SK-N-SH (cell line): ENCODE results near the gene KCNN1.

ENCODE experiments used
- CTCF ChIP-seq: fragments of 200-600 bp; sonication (generic); IDR thresholded peaks from 2 replicates; pipeline ENCODE4 v1.6.1; 2017; ENCODE audit warnings: antibody characterized with exemption, mild to moderate bottlenecking, moderate library complexity
- EZH2phosphoT487 ChIP-seq: fragments of 200-600 bp; sonication (generic); IDR thresholded peaks from 2 replicates; pipeline ENCODE4 v1.6.1; 2017; ENCODE audit warnings: low read depth, mixed run types, mild to moderate bottlenecking, antibody characterized with exemption, moderate library complexity, borderline replicate concordance
- MEF2A ChIP-seq: IDR thresholded peaks from 2 replicates; pipeline ENCODE4 v1.4.0; 2012; ENCODE audit warnings: low read depth, borderline replicate concordance
- REST ChIP-seq: IDR thresholded peaks from 2 replicates; pipeline ENCODE4 v1.6.1; 2012; ENCODE audit warnings: mild to moderate bottlenecking, low read depth, low read length, moderate library complexity
- TF ChIP-seq, protein P1 (sequence below): IDR thresholded peaks from 2 replicates; pipeline ENCODE4; 2012

- TF ChIP-seq CTCF (no peak), REST (no peak), MEF2A (no peak), EZH2phosphoT487 (no peak)
- TF ChIP-seq, protein P1, sequence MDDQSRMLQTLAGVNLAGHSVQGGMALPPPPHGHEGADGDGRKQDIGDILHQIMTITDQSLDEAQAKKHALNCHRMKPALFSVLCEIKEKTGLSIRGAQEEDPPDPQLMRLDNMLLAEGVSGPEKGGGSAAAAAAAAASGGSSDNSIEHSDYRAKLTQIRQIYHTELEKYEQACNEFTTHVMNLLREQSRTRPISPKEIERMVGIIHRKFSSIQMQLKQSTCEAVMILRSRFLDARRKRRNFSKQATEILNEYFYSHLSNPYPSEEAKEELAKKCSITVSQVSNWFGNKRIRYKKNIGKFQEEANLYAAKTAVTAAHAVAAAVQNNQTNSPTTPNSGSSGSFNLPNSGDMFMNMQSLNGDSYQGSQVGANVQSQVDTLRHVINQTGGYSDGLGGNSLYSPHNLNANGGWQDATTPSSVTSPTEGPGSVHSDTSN = no peak
Observed at GRCh38 chr19:18043676-18044075, 76.8 kb downstream of the KCNN1 start.
